HepG2 (cell line): ENCODE results near the gene ZNF687. TPM values are rescaled to one million over a fixed set of nuclear protein-coding genes. Genes with fewer than 3 reads are reported as not detected.

Source experiments
- GATAD2A ChIP-seq: IDR thresholded peaks from 2 replicates; pipeline ENCODE4 v1.6.1; 2016
- HNRNPL ChIP-seq: fragments of 200-400 bp; formaldehyde crosslinking; IDR thresholded peaks from 2 replicates; pipeline ENCODE4 v1.6.1; 2017; ENCODE audit warnings: mild to moderate bottlenecking, low read depth, low read length
- KDM3A ChIP-seq: IDR thresholded peaks from 2 replicates; pipeline ENCODE4 v1.6.1; 2018; ENCODE audit warnings: low read depth, missing compliant biosample characterization
- MED13 ChIP-seq: sonication (generic); formaldehyde crosslinking; IDR thresholded peaks from 2 replicates; pipeline ENCODE4 v1.5.0; 2020; ENCODE audit warnings: missing genetic modification reagents
- MXD3 ChIP-seq: IDR thresholded peaks from 2 replicates; pipeline ENCODE4 v1.6.1; 2016; ENCODE audit warnings: mild to moderate bottlenecking, missing biosample characterization, missing genetic modification reagents
- NFYB ChIP-seq: sonication (generic); formaldehyde crosslinking; IDR thresholded peaks from 2 replicates; pipeline ENCODE4 v1.4.0; 2020; ENCODE audit warnings: missing genetic modification reagents
- SALL2 ChIP-seq: sonication (generic); formaldehyde crosslinking; IDR thresholded peaks from 2 replicates; pipeline ENCODE4 v1.8.1; 2023; ENCODE audit warnings: mild to moderate bottlenecking, missing genetic modification reagents, inconsistent platforms
- SIX4 ChIP-seq: sonication (generic); formaldehyde crosslinking; IDR thresholded peaks from 2 replicates; pipeline ENCODE4 v1.4.0; 2020; ENCODE audit warnings: missing genetic modification reagents
- TBL1XR1 ChIP-seq: fragments of 150-350 bp; IDR thresholded peaks from 2 replicates; pipeline ENCODE4 v1.6.1; 2014; ENCODE audit warnings: borderline replicate concordance, low read length; ENCODE audit not compliant: partially characterized antibody
- TOPORS ChIP-seq: sonication (generic); formaldehyde crosslinking; IDR thresholded peaks from 2 replicates; pipeline ENCODE4 v1.8.0; 2023; ENCODE audit warnings: mild to moderate bottlenecking, missing genetic modification reagents
- ZBTB7A ChIP-seq: sonication (generic); formaldehyde crosslinking; IDR thresholded peaks from 2 replicates; pipeline ENCODE4 v1.8.0; 2022; ENCODE audit warnings: mild to moderate bottlenecking, missing genetic modification reagents
- ZNF12 ChIP-seq: sonication (generic); formaldehyde crosslinking; IDR thresholded peaks from 2 replicates; pipeline ENCODE4 v1.5.0; 2020; ENCODE audit warnings: missing genetic modification reagents
- ZNF367 ChIP-seq: sonication (generic); formaldehyde crosslinking; IDR thresholded peaks from 2 replicates; pipeline ENCODE4 v1.4.0; 2020; ENCODE audit warnings: missing genetic modification reagents, borderline replicate concordance
- ZNF556 ChIP-seq: sonication (generic); formaldehyde crosslinking; IDR thresholded peaks from 2 replicates; pipeline ENCODE4 v1.4.0; 2020; ENCODE audit warnings: mild to moderate bottlenecking, missing genetic modification reagents, borderline replicate concordance
- ZNF770 ChIP-seq: sonication (generic); formaldehyde crosslinking; IDR thresholded peaks from 2 replicates; pipeline ENCODE4 v1.5.0; 2020; ENCODE audit warnings: mild to moderate bottlenecking, missing genetic modification reagents
- ZNF781 ChIP-seq: sonication (generic); formaldehyde crosslinking; IDR thresholded peaks from 2 replicates; pipeline ENCODE4 v1.5.1; 2020; ENCODE audit warnings: borderline replicate concordance, mild to moderate bottlenecking, missing genetic modification reagents; ENCODE audit errors: not compliant biosample characterization
- polyA plus RNA-seq, 8 experiments: library from polyadenylated mRNA; depleted of rRNA in 3 of 8; stranded (reverse) in 7 of 8; unstranded in 1 of 8; fragments of >200 nt; fragmentation: Illumina TruSeq in 4 of 8; extraction: Trizol in 4 of 8; gene quantifications; 2 replicates each; pipeline versions ENCODE4 v1.2.1 to v1.2.3, GENCODE V29; 2011 to 2016; ENCODE audit warnings: low read depth in 4 of 8, missing spikeins in 1 of 8, mixed read lengths in 1 of 8; ENCODE audit not compliant: insufficient read depth in 1 of 8
- total RNA-seq, 5 experiments: library from RNA; depleted of rRNA; stranded (reverse); fragments of >200 nt; fragmentation: Illumina TruSeq; extraction: Trizol; gene quantifications; 2 replicates each; pipeline ENCODE4 v1.2.3, GENCODE V29; 2016; ENCODE audit warnings: low read depth in 1 of 5
- TF ChIP-seq, protein P1 (sequence below), 2 experiments: sonication (generic) in 1 of 2; formaldehyde crosslinking in 1 of 2; IDR thresholded peaks; 2 replicates each; pipeline versions ENCODE4 v1.6.1 to v1.9.0; 2014 to 2022; ENCODE audit warnings: antibody characterized with exemption in 1 of 2, borderline replicate concordance in 1 of 2, inconsistent platforms in 1 of 2, low read depth in 1 of 2, missing genetic modification reagents in 1 of 2
- TF ChIP-seq, protein P2 (sequence below): sonication (generic); formaldehyde crosslinking; IDR thresholded peaks from 2 replicates; pipeline ENCODE4 v1.4.0; 2020; ENCODE audit warnings: mild to moderate bottlenecking, low read depth, missing genetic modification reagents

Gene ZNF687
- total and polyA plus RNA-seq, 2 of the 13 experiments (the other 11 are each of a cell fraction or from before 2014, with no cell fraction given), result 14.1 to 16.5 TPM

DNA sequence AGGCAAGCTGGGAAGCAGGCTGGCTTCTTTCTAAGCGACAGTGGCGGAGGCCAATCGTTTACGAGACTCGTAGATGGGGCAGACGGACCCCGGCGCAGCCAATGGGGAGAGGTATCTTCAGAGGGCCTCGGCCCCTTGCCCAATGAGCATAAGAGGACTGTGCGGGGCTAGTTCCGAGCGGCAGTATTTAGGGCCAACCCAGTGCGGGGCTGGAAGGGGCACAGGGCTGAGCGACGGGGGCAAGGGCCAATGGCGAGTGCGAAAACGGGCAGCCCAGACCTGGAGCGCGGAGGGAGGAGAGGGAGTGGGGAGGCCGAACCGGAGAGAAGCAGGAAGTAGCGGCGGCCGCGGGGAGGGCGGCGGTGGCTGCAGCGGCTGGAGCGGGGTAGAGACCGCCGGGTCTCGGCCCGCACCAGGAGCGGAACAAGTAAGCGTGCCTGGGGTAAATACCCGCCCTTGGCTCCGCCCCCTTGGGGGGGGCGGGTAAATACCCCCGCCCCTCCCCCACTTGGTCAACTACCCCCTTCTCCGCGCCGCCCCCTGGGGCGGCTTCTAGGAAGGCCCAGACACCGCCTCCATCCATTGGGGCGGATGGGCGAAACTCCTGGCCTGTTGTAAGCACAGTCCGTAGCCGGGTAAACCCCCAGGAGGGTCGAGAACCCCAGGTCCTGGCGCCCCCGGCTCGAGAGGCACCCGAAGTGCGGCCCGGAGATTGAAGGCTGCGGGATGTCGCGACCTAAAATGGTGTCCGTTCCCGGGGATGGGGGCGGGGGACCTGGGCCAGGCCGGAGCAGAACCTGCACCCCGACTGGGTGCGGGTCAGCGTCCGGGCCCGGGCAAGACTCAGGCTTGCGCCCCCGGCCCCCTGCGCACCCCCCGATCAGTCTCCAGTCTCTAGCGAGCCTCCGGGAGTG lies at the start of gene ZNF687 (continued):
- TF ChIP-seq TOPORS (CRISPR knock-in tag), result 0 out of 2 replicates have a peak, but pooled peaks have one; percentile 6
- 0 out of 2 replicates have a peak, but pooled peaks have one; percentile 23 for TF ChIP-seq MED13 (CRISPR knock-in tag)
- TF ChIP-seq SALL2 (CRISPR knock-in tag), result 0 out of 2 replicates have a peak, but pooled peaks have one; percentile 49
- peak; percentile 100 for TF ChIP-seq NFYB
- TF ChIP-seq TBL1XR1, result no peak
- no peak for TF ChIP-seq SIX4
- TF ChIP-seq ZBTB7A (CRISPR knock-in tag), result no peak
- TF ChIP-seq ZNF12, result 0 out of 2 replicates have a peak, but pooled peaks have one; percentile 48
- TF ChIP-seq GATAD2A (CRISPR knock-in tag), result no peak
- TF ChIP-seq KDM3A (CRISPR knock-in tag), result no peak
- peak; percentile 18; the same call in 1 of the 2 replicates for TF ChIP-seq ZNF770 (CRISPR knock-in tag)
- TF ChIP-seq, protein P1, sequence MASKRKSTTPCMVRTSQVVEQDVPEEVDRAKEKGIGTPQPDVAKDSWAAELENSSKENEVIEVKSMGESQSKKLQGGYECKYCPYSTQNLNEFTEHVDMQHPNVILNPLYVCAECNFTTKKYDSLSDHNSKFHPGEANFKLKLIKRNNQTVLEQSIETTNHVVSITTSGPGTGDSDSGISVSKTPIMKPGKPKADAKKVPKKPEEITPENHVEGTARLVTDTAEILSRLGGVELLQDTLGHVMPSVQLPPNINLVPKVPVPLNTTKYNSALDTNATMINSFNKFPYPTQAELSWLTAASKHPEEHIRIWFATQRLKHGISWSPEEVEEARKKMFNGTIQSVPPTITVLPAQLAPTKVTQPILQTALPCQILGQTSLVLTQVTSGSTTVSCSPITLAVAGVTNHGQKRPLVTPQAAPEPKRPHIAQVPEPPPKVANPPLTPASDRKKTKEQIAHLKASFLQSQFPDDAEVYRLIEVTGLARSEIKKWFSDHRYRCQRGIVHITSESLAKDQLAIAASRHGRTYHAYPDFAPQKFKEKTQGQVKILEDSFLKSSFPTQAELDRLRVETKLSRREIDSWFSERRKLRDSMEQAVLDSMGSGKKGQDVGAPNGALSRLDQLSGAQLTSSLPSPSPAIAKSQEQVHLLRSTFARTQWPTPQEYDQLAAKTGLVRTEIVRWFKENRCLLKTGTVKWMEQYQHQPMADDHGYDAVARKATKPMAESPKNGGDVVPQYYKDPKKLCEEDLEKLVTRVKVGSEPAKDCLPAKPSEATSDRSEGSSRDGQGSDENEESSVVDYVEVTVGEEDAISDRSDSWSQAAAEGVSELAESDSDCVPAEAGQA (IDR thresholded peaks at IDR 0.05; ENCODE audit: low read depth), result no peak
- TF ChIP-seq, protein P1 (CRISPR knock-in tag; IDR thresholded peaks at IDR 0.05; ENCODE audit: borderline replicate concordance), result no peak
- TF ChIP-seq HNRNPL, result 0 out of 2 replicates have a peak, but pooled peaks have one; percentile 71
- TF ChIP-seq, protein P2, sequence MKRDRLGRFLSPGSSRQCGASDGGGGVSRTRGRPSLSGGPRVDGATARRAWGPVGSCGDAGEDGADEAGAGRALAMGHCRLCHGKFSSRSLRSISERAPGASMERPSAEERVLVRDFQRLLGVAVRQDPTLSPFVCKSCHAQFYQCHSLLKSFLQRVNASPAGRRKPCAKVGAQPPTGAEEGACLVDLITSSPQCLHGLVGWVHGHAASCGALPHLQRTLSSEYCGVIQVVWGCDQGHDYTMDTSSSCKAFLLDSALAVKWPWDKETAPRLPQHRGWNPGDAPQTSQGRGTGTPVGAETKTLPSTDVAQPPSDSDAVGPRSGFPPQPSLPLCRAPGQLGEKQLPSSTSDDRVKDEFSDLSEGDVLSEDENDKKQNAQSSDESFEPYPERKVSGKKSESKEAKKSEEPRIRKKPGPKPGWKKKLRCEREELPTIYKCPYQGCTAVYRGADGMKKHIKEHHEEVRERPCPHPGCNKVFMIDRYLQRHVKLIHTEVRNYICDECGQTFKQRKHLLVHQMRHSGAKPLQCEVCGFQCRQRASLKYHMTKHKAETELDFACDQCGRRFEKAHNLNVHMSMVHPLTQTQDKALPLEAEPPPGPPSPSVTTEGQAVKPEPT (CRISPR knock-in tag), result 0 out of 2 replicates have a peak, but pooled peaks have one; percentile 44
- TF ChIP-seq ZNF781 (CRISPR knock-in tag), result no peak
- TF ChIP-seq ZNF556, result no peak
- TF ChIP-seq ZNF367 (CRISPR knock-in tag), result no peak
- TF ChIP-seq MXD3 (CRISPR knock-in tag), result peak; percentile 23
